ENCODE measurements around the gene PPM1E.

PPM1E gene

GRCh38 chr17:59001158-59001814, 245.6 kb downstream of the PPM1E start:
- DNase-seq, result peak; percentile 39

- DNase-seq, result no peak
Measured at GRCh38 chr17:59002126-59002525, 246.5 kb downstream of the PPM1E start.

- DNase-seq, result no peak
Measured at GRCh38 chr17:59002848-59003247, 247.2 kb downstream of the PPM1E start.

- no peak for DNase-seq
Measured at GRCh38 chr17:59003860-59004259, 248.2 kb downstream of the PPM1E start.

GRCh38 chr17:59004338-59005111, 248.9 kb downstream of the PPM1E start:
- peak; percentile 43 for DNase-seq

GRCh38 chr17:59007995-59008394, 252.3 kb downstream of the PPM1E start:
- no peak for DNase-seq

- DNase-seq, result no peak
Measured at GRCh38 chr17:59008737-59009136, 253.1 kb downstream of the PPM1E start.

GRCh38 chr17:59010026-59010425, 254.4 kb downstream of the PPM1E start:
- no peak for DNase-seq

- no peak for DNase-seq
Measured at GRCh38 chr17:59011975-59012374, 256.3 kb downstream of the PPM1E start.

GRCh38 chr17:59018019-59018418, 262.4 kb downstream of the PPM1E start:
- DNase-seq, result no peak

GRCh38 chr17:59024916-59025315, 269.3 kb downstream of the PPM1E start:
- DNase-seq, result no peak

GRCh38 chr17:59026176-59026939, 270.7 kb downstream of the PPM1E start:
- no peak for DNase-seq

- DNase-seq, result no peak
Measured at GRCh38 chr17:59027750-59028149, 272.1 kb downstream of the PPM1E start.

GRCh38 chr17:59028328-59028727, 272.7 kb downstream of the PPM1E start:
- DNase-seq, result no peak

GRCh38 chr17:59030811-59031210, 275.2 kb downstream of the PPM1E start:
- no peak for DNase-seq
